ENCODE results near the gene B3GNT7. TPM values are rescaled to one million over a fixed set of nuclear protein-coding genes. Genes with fewer than 3 reads are reported as not detected.
"Not testable (repeated sequence)": the region's sequence is repeated elsewhere in the genome, so short reads cannot be mapped to it uniquely, and the experiment has no call there.

B3GNT7 gene
- polyA plus RNA-seq, 1 donor from 2014 or later, result 0.67 TPM

DNA sequence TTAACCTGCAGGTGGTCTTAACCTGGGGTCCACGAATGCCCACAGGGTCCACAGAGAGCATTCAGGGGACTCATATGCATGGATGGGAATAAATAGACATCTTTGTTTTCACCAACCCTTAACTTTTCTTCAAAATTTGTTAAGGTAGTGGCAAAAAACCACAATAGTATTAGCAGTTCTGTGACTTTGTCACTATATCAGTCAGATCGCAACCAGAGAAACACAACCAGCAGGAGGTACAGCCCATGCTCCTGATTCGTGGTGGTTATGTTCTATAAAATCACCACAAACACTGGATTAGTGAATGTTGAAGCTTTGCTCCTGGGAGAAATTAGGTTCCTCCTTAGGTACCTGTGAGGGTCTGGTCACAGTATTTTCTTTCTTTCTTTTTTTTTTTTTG lies 31.6 kb downstream of the B3GNT7 start (continued):
- TF ChIP-seq EZH2 (IDR thresholded peaks at IDR 0.05; ENCODE audit: borderline replicate concordance, insufficient read depth, low read length, poor library complexity, severe bottlenecking), result no peak
- no peak for TF ChIP-seq MXI1 (conservative IDR thresholded peaks at IDR 0.05; ENCODE audit: poor library complexity, severe bottlenecking)

DNA sequence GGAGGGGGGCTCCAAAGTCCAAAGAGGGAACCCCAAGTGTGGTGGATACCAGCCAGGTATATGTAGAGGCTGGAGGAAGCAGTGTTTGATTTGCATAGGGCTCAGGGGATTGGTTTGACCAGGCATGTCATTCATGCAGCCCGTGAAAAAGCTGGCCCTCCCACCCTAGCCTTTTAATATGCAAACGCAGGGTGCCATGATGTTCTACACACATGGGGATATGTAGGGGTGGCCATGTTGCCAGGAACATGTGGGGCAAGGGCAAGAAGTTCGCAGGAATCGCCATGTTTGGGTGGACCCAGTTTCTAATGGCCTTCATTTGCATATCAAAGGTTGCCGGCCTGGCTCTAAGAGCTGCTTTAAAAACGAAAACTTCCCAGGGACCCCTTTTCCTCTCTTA lies 33.6 kb downstream of the B3GNT7 start:
- Histone ChIP-seq H3K4me3 (ENCODE audit: low read length) (no peak overlapping the region), H3K36me3 (ENCODE audit: insufficient read depth, low read length) (no peaks in the 10 kb centered on the region), H3K79me2 (replicated peaks; ENCODE audit: insufficient read depth, low read length) (no peaks in the 10 kb centered on the region), H3F3A (ENCODE audit: insufficient read depth, low read length, poor library complexity, severe bottlenecking) (no peaks in the 10 kb centered on the region), H4K20me1 (ENCODE audit: insufficient read depth) (no peaks in the 10 kb centered on the region), H3K27me3 (ENCODE audit: insufficient read depth, low read depth, low read length) (no peaks in the 10 kb centered on the region), H2AFZ (ENCODE audit: low read depth, low read length) (no peak overlapping the region), H3K9me3 (ENCODE audit: low read length) (no peaks in the 10 kb centered on the region), H3K9me2 (ENCODE audit: insufficient read depth, low read length) (no peaks in the 10 kb centered on the region), H3K9ac (ENCODE audit: low read length) (no peak overlapping the region), H3K27ac (ENCODE audit: low read length) (no peak overlapping the region), H3K4me2 (ENCODE audit: low read length) (no peak overlapping the region)
- no peak for TF ChIP-seq EZH2 (IDR thresholded peaks at IDR 0.05; ENCODE audit: borderline replicate concordance, insufficient read depth, low read length, poor library complexity, severe bottlenecking)
- no peak for TF ChIP-seq RAD21 (conservative IDR thresholded peaks at IDR 0.05)
- no peak for TF ChIP-seq POLR2AphosphoS5 (IDR thresholded peaks at IDR 0.05)
- TF ChIP-seq, protein P1, sequence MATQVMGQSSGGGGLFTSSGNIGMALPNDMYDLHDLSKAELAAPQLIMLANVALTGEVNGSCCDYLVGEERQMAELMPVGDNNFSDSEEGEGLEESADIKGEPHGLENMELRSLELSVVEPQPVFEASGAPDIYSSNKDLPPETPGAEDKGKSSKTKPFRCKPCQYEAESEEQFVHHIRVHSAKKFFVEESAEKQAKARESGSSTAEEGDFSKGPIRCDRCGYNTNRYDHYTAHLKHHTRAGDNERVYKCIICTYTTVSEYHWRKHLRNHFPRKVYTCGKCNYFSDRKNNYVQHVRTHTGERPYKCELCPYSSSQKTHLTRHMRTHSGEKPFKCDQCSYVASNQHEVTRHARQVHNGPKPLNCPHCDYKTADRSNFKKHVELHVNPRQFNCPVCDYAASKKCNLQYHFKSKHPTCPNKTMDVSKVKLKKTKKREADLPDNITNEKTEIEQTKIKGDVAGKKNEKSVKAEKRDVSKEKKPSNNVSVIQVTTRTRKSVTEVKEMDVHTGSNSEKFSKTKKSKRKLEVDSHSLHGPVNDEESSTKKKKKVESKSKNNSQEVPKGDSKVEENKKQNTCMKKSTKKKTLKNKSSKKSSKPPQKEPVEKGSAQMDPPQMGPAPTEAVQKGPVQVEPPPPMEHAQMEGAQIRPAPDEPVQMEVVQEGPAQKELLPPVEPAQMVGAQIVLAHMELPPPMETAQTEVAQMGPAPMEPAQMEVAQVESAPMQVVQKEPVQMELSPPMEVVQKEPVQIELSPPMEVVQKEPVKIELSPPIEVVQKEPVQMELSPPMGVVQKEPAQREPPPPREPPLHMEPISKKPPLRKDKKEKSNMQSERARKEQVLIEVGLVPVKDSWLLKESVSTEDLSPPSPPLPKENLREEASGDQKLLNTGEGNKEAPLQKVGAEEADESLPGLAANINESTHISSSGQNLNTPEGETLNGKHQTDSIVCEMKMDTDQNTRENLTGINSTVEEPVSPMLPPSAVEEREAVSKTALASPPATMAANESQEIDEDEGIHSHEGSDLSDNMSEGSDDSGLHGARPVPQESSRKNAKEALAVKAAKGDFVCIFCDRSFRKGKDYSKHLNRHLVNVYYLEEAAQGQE (IDR thresholded peaks at IDR 0.05; ENCODE audit: borderline replicate concordance), result no peak
- TF ChIP-seq SMC3 (conservative IDR thresholded peaks at IDR 0.05; ENCODE audit: poor library complexity), result no peak
- TF ChIP-seq MXI1 (conservative IDR thresholded peaks at IDR 0.05; ENCODE audit: poor library complexity, severe bottlenecking), result no peak
- no peak for TF ChIP-seq TAF1 (IDR thresholded peaks at IDR 0.05; ENCODE audit: low read depth)
- TF ChIP-seq EP300 (conservative IDR thresholded peaks at IDR 0.05; ENCODE audit: poor library complexity, severe bottlenecking), result no peak
- no peak for TF ChIP-seq CTCF (IDR thresholded peaks at IDR 0.05; ENCODE audit: poor library complexity, severe bottlenecking)

DNA sequence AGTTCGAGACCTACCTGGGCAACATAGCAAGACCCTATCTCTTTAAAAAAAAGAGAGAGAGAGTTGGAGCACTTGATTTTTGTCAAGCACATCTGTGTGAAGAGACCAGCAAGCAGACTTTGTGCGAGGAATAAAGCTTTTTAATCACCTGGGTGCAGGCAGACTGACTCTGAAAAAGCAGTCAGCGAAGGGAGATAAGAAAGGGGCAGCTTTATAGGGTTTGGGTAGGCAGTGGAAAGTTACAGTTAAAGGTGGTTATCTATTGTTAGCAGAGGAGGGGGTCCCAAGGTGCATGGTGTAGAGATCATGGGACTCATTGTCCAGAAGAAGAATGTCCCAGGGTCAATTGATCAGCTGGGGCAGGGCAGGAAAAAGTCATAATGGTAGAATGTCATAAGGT lies 34.4 kb downstream of the B3GNT7 start:
- TF ChIP-seq CTCF (IDR thresholded peaks at IDR 0.05; ENCODE audit: poor library complexity, severe bottlenecking) (no peak), SMC3 (conservative IDR thresholded peaks at IDR 0.05; ENCODE audit: poor library complexity) (no peak), EZH2 (IDR thresholded peaks at IDR 0.05; ENCODE audit: borderline replicate concordance, insufficient read depth, low read length, poor library complexity, severe bottlenecking) (no peak), MXI1 (conservative IDR thresholded peaks at IDR 0.05; ENCODE audit: poor library complexity, severe bottlenecking) (no peak), POLR2AphosphoS5 (IDR thresholded peaks at IDR 0.05) (no peak), EP300 (conservative IDR thresholded peaks at IDR 0.05; ENCODE audit: poor library complexity, severe bottlenecking) (no peak)
- TF ChIP-seq, protein P1 (IDR thresholded peaks at IDR 0.05; ENCODE audit: borderline replicate concordance), result no peak
- no peaks in the 10 kb centered on the region for H4K20me1 ChIP-seq (ENCODE audit: insufficient read depth)
- no peak overlapping the region for H3K9ac ChIP-seq (ENCODE audit: low read length)
- H3K4me2 ChIP-seq (ENCODE audit: low read length), result no peak overlapping the region
- H3K36me3 ChIP-seq (ENCODE audit: insufficient read depth, low read length), result no peaks in the 10 kb centered on the region
- H3K27ac ChIP-seq (ENCODE audit: low read length), result no peak overlapping the region
- H3K9me3 ChIP-seq (ENCODE audit: low read length), result no peaks in the 10 kb centered on the region
- H3K9me2 ChIP-seq (ENCODE audit: insufficient read depth, low read length), result no peaks in the 10 kb centered on the region
- no peaks in the 10 kb centered on the region for H3K27me3 ChIP-seq (ENCODE audit: insufficient read depth, low read depth, low read length)
- H3K4me3 ChIP-seq (ENCODE audit: low read length), result no peak overlapping the region
- no peaks in the 10 kb centered on the region for H3K79me2 ChIP-seq (replicated peaks; ENCODE audit: insufficient read depth, low read length)
- no peaks in the 10 kb centered on the region for H3F3A ChIP-seq (ENCODE audit: insufficient read depth, low read length, poor library complexity, severe bottlenecking)
- no peak overlapping the region for H2AFZ ChIP-seq (ENCODE audit: low read depth, low read length)

DNA sequence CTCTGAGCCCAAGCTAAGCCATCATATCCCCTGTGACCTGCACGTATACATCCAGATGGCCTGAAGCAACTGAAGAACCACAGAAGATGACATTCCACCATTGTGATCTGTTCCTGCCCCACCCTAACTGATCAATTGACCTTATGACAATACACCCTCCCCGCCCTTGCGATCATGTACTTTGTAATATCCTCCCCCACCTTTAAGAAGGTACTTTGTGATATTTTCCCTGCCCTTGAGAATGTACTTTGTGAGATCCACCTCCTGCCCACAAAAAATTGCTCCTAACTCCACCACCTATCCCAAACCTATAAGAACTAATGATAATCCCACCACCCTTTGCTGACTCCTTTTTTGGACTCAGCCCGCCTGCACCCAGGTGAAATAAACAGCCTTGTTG lies 34.9 kb downstream of the B3GNT7 start:
- not testable (repeated sequence) for H3K9me2 ChIP-seq (ENCODE audit: insufficient read depth, low read length); H3F3A ChIP-seq (ENCODE audit: insufficient read depth, low read length, poor library complexity, severe bottlenecking)

More for the DNA sequence above, 34.9 kb downstream of the B3GNT7 start:
- H3K9ac ChIP-seq (ENCODE audit: low read length); H3K9me3 ChIP-seq (ENCODE audit: low read length); H3K36me3 ChIP-seq (ENCODE audit: insufficient read depth, low read length); H3K27me3 ChIP-seq (ENCODE audit: insufficient read depth, low read depth, low read length); H4K20me1 ChIP-seq (ENCODE audit: insufficient read depth); H3K4me3 ChIP-seq (ENCODE audit: low read length); H2AFZ ChIP-seq (ENCODE audit: low read depth, low read length); H3K4me2 ChIP-seq (ENCODE audit: low read length); H3K27ac ChIP-seq (ENCODE audit: low read length); H3K79me2 ChIP-seq (replicated peaks; ENCODE audit: insufficient read depth, low read length): not testable (repeated sequence)
